HepG2 (cell line): ENCODE measurements around the gene TLE1. TPM values are rescaled to one million over a fixed set of nuclear protein-coding genes. Genes with fewer than 3 reads are reported as not detected.

Experiments
- EP300 ChIP-seq, 3 experiments: sonication (generic) in 1 of 3; formaldehyde crosslinking in 1 of 3; IDR thresholded peaks; 2 replicates each; pipeline versions ENCODE4 v1.5.1 to v1.6.1; 2011 to 2020; ENCODE audit warnings: low read depth in 2 of 3, low read length in 2 of 3, borderline replicate concordance in 1 of 3, improper control_type of control experiment in 1 of 3, mild to moderate bottlenecking in 1 of 3, missing genetic modification reagents in 1 of 3, moderate library complexity in 1 of 3
- FOXK1 ChIP-seq: sonication (generic); formaldehyde crosslinking; IDR thresholded peaks from 2 replicates; pipeline ENCODE4 v1.4.0; 2020; ENCODE audit warnings: low read depth, missing genetic modification reagents, borderline replicate concordance
- GABPB1 ChIP-seq: IDR thresholded peaks from 2 replicates; pipeline ENCODE4 v1.6.1; 2016; ENCODE audit warnings: mild to moderate bottlenecking, missing genetic modification reagents, moderate library complexity, missing compliant biosample characterization
- ISL2 ChIP-seq: sonication (generic); formaldehyde crosslinking; IDR thresholded peaks from 2 replicates; pipeline ENCODE4 v1.5.0; 2020; ENCODE audit warnings: missing genetic modification reagents
- KLF12 ChIP-seq: sonication (generic); formaldehyde crosslinking; IDR thresholded peaks from 2 replicates; pipeline ENCODE4 v1.4.0; 2020; ENCODE audit warnings: missing genetic modification reagents, borderline replicate concordance
- MEF2D ChIP-seq: sonication (generic); formaldehyde crosslinking; IDR thresholded peaks from 2 replicates; pipeline ENCODE4 v1.5.1; 2020; ENCODE audit warnings: mild to moderate bottlenecking, missing genetic modification reagents
- PHF5A ChIP-seq: IDR thresholded peaks from one replicate; pipeline ENCODE4 v1.6.1; 2018; ENCODE audit warnings: low read depth, missing genetic modification reagents; ENCODE audit not compliant: unreplicated experiment
- PPARG ChIP-seq: conservative IDR thresholded peaks from 2 replicates; pipeline ENCODE4 v1.6.1; 2016; ENCODE audit warnings: missing biosample characterization, missing genetic modification reagents
- RAD51 ChIP-seq: fragments of 450-650 bp; IDR thresholded peaks from 2 replicates; pipeline ENCODE4 v1.6.1; 2016; ENCODE audit warnings: borderline replicate concordance
- RELA ChIP-seq: sonication (generic); formaldehyde crosslinking; IDR thresholded peaks from 2 replicates; pipeline ENCODE4 v1.4.0; 2020; ENCODE audit warnings: missing genetic modification reagents
- RERE ChIP-seq: IDR thresholded peaks from 2 replicates; pipeline ENCODE4 v1.6.1; 2016; ENCODE audit warnings: low read depth, missing genetic modification reagents, missing compliant biosample characterization
- ZBTB37 ChIP-seq: sonication (generic); formaldehyde crosslinking; IDR thresholded peaks from 2 replicates; pipeline ENCODE4 v1.4.0; 2020; ENCODE audit warnings: mild to moderate bottlenecking, missing genetic modification reagents
- ZBTB7A ChIP-seq: sonication (generic); formaldehyde crosslinking; IDR thresholded peaks from 2 replicates; pipeline ENCODE4 v1.8.0; 2022; ENCODE audit warnings: mild to moderate bottlenecking, missing genetic modification reagents
- ZNF260 ChIP-seq: sonication (generic); formaldehyde crosslinking; IDR thresholded peaks from 2 replicates; pipeline ENCODE4 v1.4.0; 2020; ENCODE audit warnings: missing genetic modification reagents, low read depth, mild to moderate bottlenecking, borderline replicate concordance
- ZNF281 ChIP-seq: sonication (generic); formaldehyde crosslinking; IDR thresholded peaks from 2 replicates; pipeline ENCODE4 v1.4.0; 2020; ENCODE audit warnings: missing genetic modification reagents, borderline replicate concordance
- ZNF777 ChIP-seq: sonication (generic); formaldehyde crosslinking; IDR thresholded peaks from 2 replicates; pipeline ENCODE4 v1.4.0; 2020; ENCODE audit warnings: missing genetic modification reagents
- polyA plus RNA-seq, 8 experiments: library from polyadenylated mRNA; depleted of rRNA in 3 of 8; stranded (reverse) in 7 of 8; unstranded in 1 of 8; fragments of >200 nt; fragmentation: Illumina TruSeq in 4 of 8; extraction: Trizol in 4 of 8; gene quantifications; 2 replicates each; pipeline versions ENCODE4 v1.2.1 to v1.2.3, GENCODE V29; 2011 to 2016; ENCODE audit warnings: low read depth in 4 of 8, missing spikeins in 1 of 8, mixed read lengths in 1 of 8; ENCODE audit not compliant: insufficient read depth in 1 of 8
- total RNA-seq, 5 experiments: library from RNA; depleted of rRNA; stranded (reverse); fragments of >200 nt; fragmentation: Illumina TruSeq; extraction: Trizol; gene quantifications; 2 replicates each; pipeline ENCODE4 v1.2.3, GENCODE V29; 2016; ENCODE audit warnings: low read depth in 1 of 5

The TLE1 gene
- total and polyA plus RNA-seq, 2 of the 13 experiments (the other 11 are each of a cell fraction or from before 2014, with no cell fraction given), result 35.9 to 109 TPM

GRCh38 chr9:81687521-81688261 lies 1.7 kb downstream of the TLE1 start (continued):
- TF ChIP-seq RERE (0 out of 2 replicates have a peak, but pooled peaks have one; percentile 18), PHF5A (no peak), ZBTB7A (0 out of 2 replicates have a peak, but pooled peaks have one; percentile 9), ISL2 (0 out of 2 replicates have a peak, but pooled peaks have one; percentile 25), ZNF777 (CRISPR knock-in tag) (peak; percentile 8), GABPB1 (peak; percentile 7; the same call in 1 of the 2 replicates), MEF2D (CRISPR knock-in tag) (no peak), ZNF260 (CRISPR knock-in tag) (no peak), ZNF281 (CRISPR knock-in tag) (peak; percentile 68; the same call in 1 of the 2 replicates), RAD51 (no peak), FOXK1 (0 out of 2 replicates have a peak, but pooled peaks have one; percentile 14), PPARG (CRISPR knock-in tag) (peak; percentile 73; the same call in 1 of the 2 replicates), ZBTB37 (no peak), RELA (no peak), KLF12 (CRISPR knock-in tag) (peak; percentile 49; the same call in 1 of the 2 replicates), EP300 (IDR thresholded peaks at IDR 0.05; ENCODE audit: low read depth in 2 of 2, low read length in 2 of 2) (0 out of 4 replicates have a peak, but pooled peaks of 1 of the 2 experiments have one; percentile 22), EP300 (CRISPR knock-in tag; IDR thresholded peaks at IDR 0.05; ENCODE audit: borderline replicate concordance) (no peak)
